Measurements from ENCODE around the gene TRMT11. TPM values are rescaled to one million over a fixed set of nuclear protein-coding genes. Genes with fewer than 3 reads are reported as not detected.

The TRMT11 gene
- total RNA-seq, 1 donor from 2014 or later = 105 TPM

DNA sequence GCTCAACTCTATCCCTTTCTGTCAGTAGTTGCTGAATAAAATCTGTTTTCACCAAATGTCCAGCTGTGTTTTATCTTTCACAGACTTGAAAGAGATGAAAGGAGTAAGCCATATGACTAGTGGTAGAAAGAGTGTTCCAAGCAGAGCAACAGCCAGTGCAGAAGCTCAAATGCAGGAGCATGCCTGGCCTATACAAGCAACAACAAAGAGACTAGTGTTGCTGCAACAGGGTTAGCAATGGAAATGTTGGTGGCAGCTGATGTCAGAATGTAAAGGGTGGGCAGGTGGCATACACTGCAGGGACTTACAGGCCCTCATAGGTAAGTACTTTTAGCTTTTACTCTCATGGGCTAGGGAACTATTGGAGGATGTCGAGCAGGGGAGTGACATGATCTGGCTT is 35.0 kb upstream of the TRMT11 start:
- TF ChIP-seq, protein P1, sequence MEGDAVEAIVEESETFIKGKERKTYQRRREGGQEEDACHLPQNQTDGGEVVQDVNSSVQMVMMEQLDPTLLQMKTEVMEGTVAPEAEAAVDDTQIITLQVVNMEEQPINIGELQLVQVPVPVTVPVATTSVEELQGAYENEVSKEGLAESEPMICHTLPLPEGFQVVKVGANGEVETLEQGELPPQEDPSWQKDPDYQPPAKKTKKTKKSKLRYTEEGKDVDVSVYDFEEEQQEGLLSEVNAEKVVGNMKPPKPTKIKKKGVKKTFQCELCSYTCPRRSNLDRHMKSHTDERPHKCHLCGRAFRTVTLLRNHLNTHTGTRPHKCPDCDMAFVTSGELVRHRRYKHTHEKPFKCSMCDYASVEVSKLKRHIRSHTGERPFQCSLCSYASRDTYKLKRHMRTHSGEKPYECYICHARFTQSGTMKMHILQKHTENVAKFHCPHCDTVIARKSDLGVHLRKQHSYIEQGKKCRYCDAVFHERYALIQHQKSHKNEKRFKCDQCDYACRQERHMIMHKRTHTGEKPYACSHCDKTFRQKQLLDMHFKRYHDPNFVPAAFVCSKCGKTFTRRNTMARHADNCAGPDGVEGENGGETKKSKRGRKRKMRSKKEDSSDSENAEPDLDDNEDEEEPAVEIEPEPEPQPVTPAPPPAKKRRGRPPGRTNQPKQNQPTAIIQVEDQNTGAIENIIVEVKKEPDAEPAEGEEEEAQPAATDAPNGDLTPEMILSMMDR (IDR thresholded peaks at IDR 0.05) = no peak
- TF ChIP-seq EZH2phosphoT487 (IDR thresholded peaks at IDR 0.05) (no peak), EZH2 (IDR thresholded peaks at IDR 0.05) (no peak)
- Histone ChIP-seq H3K9me3 (ENCODE audit: low read depth) (no peaks in the 10 kb centered on the region), H2AFZ (replicated peaks) (peak overlapping the region; percentile 60), H3K27ac (no peak overlapping the region), H4K20me1 (ENCODE audit: low read depth) (no peaks in the 10 kb centered on the region), H3F3A (ENCODE audit: low read depth) (no peaks in the 10 kb centered on the region), H3K79me2 (ENCODE audit: low read depth) (no peaks in the 10 kb centered on the region), H3K36me3 (no peaks in the 10 kb centered on the region), H3K4me3 (no peak overlapping the region), H3K27me3 (peaks cover 4% of the 10 kb centered on the region), H3K4me1 (peaks cover 4% of the 10 kb centered on the region), H3K9ac (no peak overlapping the region), H3K4me2 (no peak overlapping the region)
- H3K4me3 Mint-ChIP-seq = no peak overlapping the region
- no peaks in the 10 kb centered on the region for H3K36me3 Mint-ChIP-seq
- peaks cover 4% of the 10 kb centered on the region for H3K4me1 Mint-ChIP-seq
- H3K27ac Mint-ChIP-seq = no peak overlapping the region
- DNase-seq (ENCODE audit: low spot score) = no peak
- H3K9me3 Mint-ChIP-seq = no peaks in the 10 kb centered on the region
- H3K27me3 Mint-ChIP-seq (ENCODE audit: insufficient read depth, low read depth) = peaks cover 2% of the 10 kb centered on the region

DNA sequence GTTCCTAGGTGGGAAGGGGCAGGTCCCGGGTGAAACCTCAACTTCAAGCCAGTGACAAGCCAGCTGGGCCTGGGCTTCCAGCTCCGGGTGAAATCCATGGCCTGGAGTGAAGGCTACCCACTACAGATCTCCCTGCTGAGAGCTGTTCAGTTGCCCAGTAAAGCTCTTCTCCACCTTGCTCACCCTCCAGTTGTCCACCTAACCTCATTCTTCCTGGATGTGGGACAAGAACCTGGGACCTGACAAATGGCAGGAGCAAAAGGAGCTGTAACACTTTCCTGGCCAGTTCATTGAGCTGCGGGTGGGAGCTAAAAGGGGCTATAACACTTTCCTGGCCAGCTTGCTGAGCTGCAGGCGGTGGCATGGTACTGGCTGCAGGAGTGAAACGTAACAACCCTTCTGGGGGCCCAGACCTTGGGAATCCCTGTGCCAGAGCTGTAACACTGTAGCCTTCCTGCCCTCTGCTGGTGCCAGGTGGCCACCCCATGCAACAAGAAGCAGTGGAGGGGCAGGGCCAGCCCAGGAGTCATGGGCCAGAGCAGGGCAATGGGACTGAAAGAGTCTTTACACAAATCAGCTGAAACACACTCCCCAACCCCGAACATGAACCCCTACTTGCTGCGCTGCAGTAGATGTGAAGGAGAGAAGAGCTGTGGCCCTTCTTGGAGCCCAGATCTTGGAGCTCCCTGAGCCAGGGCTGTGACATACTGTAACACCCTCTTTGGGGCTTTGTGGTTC is 33.4 kb upstream of the TRMT11 start:
- Histone ChIP-seq H3F3A (ENCODE audit: low read depth) (peaks cover 13% of the 10 kb centered on the region), H3K4me1 (peaks cover 10% of the 10 kb centered on the region), H3K79me2 (ENCODE audit: low read depth) (peaks cover 7% of the 10 kb centered on the region), H3K4me3 (no peak overlapping the region), H3K27me3 (peaks cover 4% of the 10 kb centered on the region), H3K27ac (no peak overlapping the region), H3K9ac (no peak overlapping the region), H3K36me3 (no peaks in the 10 kb centered on the region), H4K20me1 (ENCODE audit: low read depth) (no peaks in the 10 kb centered on the region), H2AFZ (replicated peaks) (peak overlapping the region; percentile 95), H3K9me3 (ENCODE audit: low read depth) (no peaks in the 10 kb centered on the region), H3K4me2 (peak overlapping the region; percentile 59)
- H3K27ac Mint-ChIP-seq = no peak overlapping the region
- no peaks in the 10 kb centered on the region for H3K36me3 Mint-ChIP-seq
- H3K4me3 Mint-ChIP-seq = no peak overlapping the region
- no peak for TF ChIP-seq EZH2 (IDR thresholded peaks at IDR 0.05)
- TF ChIP-seq EZH2phosphoT487 (IDR thresholded peaks at IDR 0.05) = no peak
- TF ChIP-seq, protein P1 (IDR thresholded peaks at IDR 0.05) = peak; percentile 61
- DNase-seq (ENCODE audit: low spot score) = peak; percentile 78
- peaks cover 4% of the 10 kb centered on the region for H3K4me1 Mint-ChIP-seq
- H3K27me3 Mint-ChIP-seq (ENCODE audit: insufficient read depth, low read depth) = peaks cover 2% of the 10 kb centered on the region
- no peaks in the 10 kb centered on the region for H3K9me3 Mint-ChIP-seq

DNA sequence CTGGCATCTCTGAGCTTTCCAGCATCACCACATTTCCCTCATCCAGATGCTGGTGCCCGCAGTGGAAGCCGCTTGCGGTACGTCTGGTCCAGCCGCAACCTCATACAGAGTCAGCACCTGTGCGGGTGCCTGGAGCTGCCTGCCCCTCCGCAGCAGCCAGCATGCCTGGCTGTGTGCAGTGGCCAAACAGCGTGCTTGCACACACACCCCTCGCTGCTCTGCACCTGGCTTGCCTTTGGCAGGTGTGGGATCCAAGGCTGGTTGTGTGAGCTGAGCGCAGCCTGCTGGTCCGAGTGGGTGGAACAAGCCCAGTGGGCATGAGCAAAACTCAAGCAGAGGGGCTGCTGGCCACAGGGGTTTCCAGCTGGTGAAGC is 32.9 kb upstream of the TRMT11 start:
- H3K36me3 ChIP-seq = no peaks in the 10 kb centered on the region
- H3K9ac ChIP-seq = no peak overlapping the region
- H3K27ac ChIP-seq = no peak overlapping the region
- no peaks in the 10 kb centered on the region for H4K20me1 ChIP-seq (ENCODE audit: low read depth)
- no peak overlapping the region for H3K4me3 Mint-ChIP-seq
- no peaks in the 10 kb centered on the region for H3K9me3 Mint-ChIP-seq
- no peak overlapping the region for H3K27ac Mint-ChIP-seq
- peaks cover 14% of the 10 kb centered on the region for H3F3A ChIP-seq (ENCODE audit: low read depth)
- peaks cover 4% of the 10 kb centered on the region for H3K4me1 Mint-ChIP-seq
- no peak overlapping the region for H3K4me3 ChIP-seq
- H3K79me2 ChIP-seq (ENCODE audit: low read depth) = peaks cover 13% of the 10 kb centered on the region
- H3K9me3 ChIP-seq (ENCODE audit: low read depth) = no peaks in the 10 kb centered on the region
- no peak for TF ChIP-seq EZH2phosphoT487 (IDR thresholded peaks at IDR 0.05)
- TF ChIP-seq EZH2 (IDR thresholded peaks at IDR 0.05) = no peak
- TF ChIP-seq, protein P1 (IDR thresholded peaks at IDR 0.05) = peak; percentile 30
- peak overlapping the region; percentile 59 for H3K4me2 ChIP-seq
- peak overlapping the region; percentile 95 for H2AFZ ChIP-seq (replicated peaks)
- no peaks in the 10 kb centered on the region for H3K36me3 Mint-ChIP-seq
- peaks cover 10% of the 10 kb centered on the region for H3K4me1 ChIP-seq
- DNase-seq (ENCODE audit: low spot score) = peak; percentile 56
- peaks cover 4% of the 10 kb centered on the region for H3K27me3 ChIP-seq
- H3K27me3 Mint-ChIP-seq (ENCODE audit: insufficient read depth, low read depth) = peaks cover 2% of the 10 kb centered on the region
